Measurements from ENCODE around the gene SOS2. TPM values are rescaled to one million over a fixed set of nuclear protein-coding genes. Genes with fewer than 3 reads are reported as not detected.

The SOS2 gene
- total and polyA plus RNA-seq, 2 donors (not counting 3 experiments of a cell fraction or from before 2014, with no cell fraction given), result 6.7 to 21.3 TPM

- ChIA-PET POLR2A (no interaction called here), CTCF (interaction anchor here (2.1 to 12.5 kb wide), 4 partner anchors 209 to 253 kb away, joined by 5 to 242 read pairs (median 40); partner anchors contain the start of gene NEMF)
- Histone ChIP-seq H3K4me1 (ENCODE audit: control insufficient read depth, extremely low read depth, insufficient read depth, low read length) (no peaks in the 10 kb centered on the region), H3K27me3 (ENCODE audit: control insufficient read depth in 2 of 2, insufficient read depth in 2 of 2, low read length in 2 of 2) (no peaks in the 10 kb centered on the region), H3K27ac (ENCODE audit: insufficient read depth, low read depth, low read length) (no peak overlapping the region), H2AFZ (ENCODE audit: low read depth, low read length) (no peak overlapping the region), H3K4me3 (replicated peaks in 1 of 3; ENCODE audit: insufficient read depth in 1 of 3, low read depth in 1 of 3, low read length in 3 of 3) (no peak overlapping the region), H3K4me2 (ENCODE audit: insufficient read depth, low read length) (no peak overlapping the region), H4K20me1 (replicated peaks; ENCODE audit: control insufficient read depth, extremely low read depth, insufficient read depth, low read length) (no peaks in the 10 kb centered on the region), H3K9ac (replicated peaks; ENCODE audit: extremely low read depth, insufficient read depth, low read length) (no peak overlapping the region), H3K9me1 (replicated peaks; ENCODE audit: control insufficient read depth, extremely low read depth, insufficient read depth, low read length) (no peaks in the 10 kb centered on the region), H3K36me3 (ENCODE audit: control insufficient read depth in 2 of 2, extremely low read depth in 1 of 2, insufficient read depth in 2 of 2, low read length in 2 of 2) (peaks cover 5 to 27% of the 10 kb centered on the region in 2 experiments), H3K9me3 (replicated peaks; ENCODE audit: control insufficient read depth, insufficient read depth, low read length) (no peaks in the 10 kb centered on the region), H3K79me2 (ENCODE audit: control insufficient read depth, insufficient read depth, low read length) (peaks cover 4% of the 10 kb centered on the region)
- intact Hi-C loops (cut with micrococcal nuclease) (loop anchor here (5.0 kb wide), 1 partner anchor 104 kb away; no protein-coding TSS in a partner anchor), dilution Hi-C loops (cut with MboI; ENCODE audit: extremely low pct_ligation_motif_present, low sequenced_read_pairs) (loop anchor here (10.0 kb wide), 1 partner anchor 241 kb away; no protein-coding TSS in a partner anchor)
- FAIRE-seq, result no peak
- BruUV-seq (replicated peaks), result no TSS peak
- TF ChIP-seq MYC (IDR thresholded peaks at IDR 0.05; ENCODE audit: low read depth, low read length), result no peak
- TF ChIP-seq FOS (IDR thresholded peaks at IDR 0.05; ENCODE audit: borderline replicate concordance, insufficient read depth, low read length), result no peak
- no peak for TF ChIP-seq GATA2 (IDR thresholded peaks at IDR 0.05; ENCODE audit: insufficient read depth, insufficient read length, low read depth, low read length)
- no peak for TF ChIP-seq JUN (IDR thresholded peaks at IDR 0.05; ENCODE audit: borderline replicate concordance, insufficient read depth, insufficient read length, low read depth)
- TF ChIP-seq CTCF (IDR thresholded peaks at IDR 0.05; ENCODE audit: extremely low read depth in 1 of 2, insufficient read depth in 1 of 2, low read depth in 1 of 2, low read length in 2 of 2), result no peak
- TF ChIP-seq EZH2 (IDR thresholded peaks at IDR 0.05; ENCODE audit: borderline replicate concordance, low read depth, low read length, severe bottlenecking), result no peak
- TF ChIP-seq MAX (IDR thresholded peaks at IDR 0.05; ENCODE audit: insufficient read depth, insufficient read length), result no peak
- no peak for TF ChIP-seq POLR2A (IDR thresholded peaks at IDR 0.05; ENCODE audit: low read depth, low read length)
- no peak for TF ChIP-seq POLR2AphosphoS5 (IDR thresholded peaks at IDR 0.05; ENCODE audit: insufficient read depth, low read depth, low read length)
- DNase-seq (ENCODE audit: low read depth, low spot score), result no peak
Observed at GRCh38 chr14:50106178-50106577, 125.2 kb downstream of the SOS2 start.
